BJ (cell line): ENCODE data around the gene CMPK1. TPM values are rescaled to one million over a fixed set of nuclear protein-coding genes. Genes with fewer than 3 reads are reported as not detected.

Experiments
- CTCF ChIA-PET: fragments of 350-600 bp; formaldehyde crosslinking; extraction: SDS; loops from one replicate; lab custom pipeline; 2021; ENCODE audit warnings: antibody characterized with exemption, inconsistent platforms; lab: Yijun Ruan, JAX
- POLR2A ChIA-PET: fragments of 300-600 bp; sonication (Branson Sonifier 250); formaldehyde crosslinking; extraction: SDS; loops from one replicate; lab custom pipeline; 2021; ENCODE audit warnings: antibody characterized with exemption; lab: Charles Lee
- DNase-seq: peaks from one replicate; pipeline ENCODE4 v3.0.0-alpha.2; 2011; ENCODE audit warnings: low read depth
- H3K27me3 ChIP-seq: 2 replicates; pipeline ENCODE4 v1.6.0; 2011; ENCODE audit warnings: low read length; ENCODE audit not compliant: control insufficient read depth, insufficient read depth
- H3K36me3 ChIP-seq: 2 replicates; pipeline ENCODE4 v1.5.1; 2011; ENCODE audit warnings: low read length; ENCODE audit not compliant: control insufficient read depth, insufficient read depth
- H3K4me3 ChIP-seq: 2 replicates; pipeline ENCODE4 v1.5.1; 2011; ENCODE audit warnings: low read depth, mild to moderate bottlenecking, control low read depth, low read length
- polyA plus RNA-seq: library from polyadenylated mRNA; depleted of rRNA; stranded (reverse); fragments of >200 nt; gene quantifications from 2 replicates; pipeline ENCODE4 v1.2.3, GENCODE V29; 2011
- TF ChIP-seq, protein P1 (sequence below): IDR thresholded peaks from 2 replicates; pipeline ENCODE4 v1.5.1; 2011; ENCODE audit warnings: low read depth, mild to moderate bottlenecking, control low read depth, inconsistent platforms, low read length, moderate library complexity; ENCODE audit not compliant: insufficient read depth

CMPK1 gene
- polyA plus RNA-seq, 1 experiment, result 22.5 TPM

DNA sequence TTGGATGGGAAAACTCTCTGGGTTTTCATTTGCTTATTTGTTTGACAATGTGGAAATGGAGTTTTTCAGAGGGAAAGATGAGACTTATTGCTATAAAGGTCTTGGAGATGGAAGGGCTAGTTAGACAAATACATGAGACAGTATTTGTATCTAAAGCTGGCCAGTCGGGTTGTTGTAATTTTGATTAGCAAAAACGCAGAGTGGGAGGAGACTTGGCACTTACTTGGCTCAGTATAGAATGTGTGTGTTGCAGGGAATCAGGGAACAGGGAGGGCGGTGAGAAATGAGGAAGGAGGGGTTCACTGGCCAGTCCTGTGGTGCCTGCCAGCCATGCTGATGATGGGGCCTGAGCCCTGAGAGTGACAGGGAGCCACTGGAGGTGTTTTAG, 76.5 kb downstream of the CMPK1 start:
- Histone ChIP-seq H3K27me3 (no peaks in the 10 kb centered on the region), H3K36me3 (no peaks in the 10 kb centered on the region), H3K4me3 (no peak overlapping the region)
- DNase-seq, result no peak
- ChIA-PET CTCF (interaction anchor here (2.1 to 4.6 kb wide), 3 partner anchors 14 to 22 kb away, joined by 10 to 26 read pairs (median 19); no protein-coding TSS in a partner anchor), POLR2A (no interaction called here)
- TF ChIP-seq, protein P1, sequence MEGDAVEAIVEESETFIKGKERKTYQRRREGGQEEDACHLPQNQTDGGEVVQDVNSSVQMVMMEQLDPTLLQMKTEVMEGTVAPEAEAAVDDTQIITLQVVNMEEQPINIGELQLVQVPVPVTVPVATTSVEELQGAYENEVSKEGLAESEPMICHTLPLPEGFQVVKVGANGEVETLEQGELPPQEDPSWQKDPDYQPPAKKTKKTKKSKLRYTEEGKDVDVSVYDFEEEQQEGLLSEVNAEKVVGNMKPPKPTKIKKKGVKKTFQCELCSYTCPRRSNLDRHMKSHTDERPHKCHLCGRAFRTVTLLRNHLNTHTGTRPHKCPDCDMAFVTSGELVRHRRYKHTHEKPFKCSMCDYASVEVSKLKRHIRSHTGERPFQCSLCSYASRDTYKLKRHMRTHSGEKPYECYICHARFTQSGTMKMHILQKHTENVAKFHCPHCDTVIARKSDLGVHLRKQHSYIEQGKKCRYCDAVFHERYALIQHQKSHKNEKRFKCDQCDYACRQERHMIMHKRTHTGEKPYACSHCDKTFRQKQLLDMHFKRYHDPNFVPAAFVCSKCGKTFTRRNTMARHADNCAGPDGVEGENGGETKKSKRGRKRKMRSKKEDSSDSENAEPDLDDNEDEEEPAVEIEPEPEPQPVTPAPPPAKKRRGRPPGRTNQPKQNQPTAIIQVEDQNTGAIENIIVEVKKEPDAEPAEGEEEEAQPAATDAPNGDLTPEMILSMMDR, result no peak

DNA sequence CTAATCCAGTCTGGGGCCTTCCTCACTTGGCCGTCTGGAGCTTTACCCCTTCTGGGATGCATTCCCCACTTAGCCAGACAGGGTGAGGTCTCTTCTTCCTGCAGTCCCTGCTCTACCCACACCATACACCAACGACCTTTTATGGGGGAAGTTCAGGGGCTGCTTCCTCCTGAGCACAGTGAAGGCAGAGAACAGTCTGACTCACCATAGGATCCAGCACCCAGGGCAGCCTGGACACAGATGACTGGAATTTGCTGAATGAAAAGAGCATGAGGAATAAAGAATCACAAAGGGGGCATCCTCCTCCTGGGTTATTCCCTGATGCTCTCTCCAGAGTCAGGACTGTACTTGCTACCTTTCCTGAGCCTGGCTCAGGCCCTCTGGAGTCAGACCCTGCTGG, 77.8 kb downstream of the CMPK1 start:
- POLR2A ChIA-PET, result no interaction called here
- TF ChIP-seq, protein P1, result no peak
- H3K36me3 ChIP-seq, result no peaks in the 10 kb centered on the region
- DNase-seq, result no peak
- H3K27me3 ChIP-seq, result 0 out of 2 replicates have a peak, but pooled peaks cover under 1% of the 10 kb centered on the region
- H3K4me3 ChIP-seq, result no peak overlapping the region
- CTCF ChIA-PET, result interaction anchor here (0.9 to 2.5 kb wide), 4 partner anchors 23 to 219 kb away, joined by 3 to 9 read pairs (median 6); partner anchors contain the start of gene FOXD2

DNA sequence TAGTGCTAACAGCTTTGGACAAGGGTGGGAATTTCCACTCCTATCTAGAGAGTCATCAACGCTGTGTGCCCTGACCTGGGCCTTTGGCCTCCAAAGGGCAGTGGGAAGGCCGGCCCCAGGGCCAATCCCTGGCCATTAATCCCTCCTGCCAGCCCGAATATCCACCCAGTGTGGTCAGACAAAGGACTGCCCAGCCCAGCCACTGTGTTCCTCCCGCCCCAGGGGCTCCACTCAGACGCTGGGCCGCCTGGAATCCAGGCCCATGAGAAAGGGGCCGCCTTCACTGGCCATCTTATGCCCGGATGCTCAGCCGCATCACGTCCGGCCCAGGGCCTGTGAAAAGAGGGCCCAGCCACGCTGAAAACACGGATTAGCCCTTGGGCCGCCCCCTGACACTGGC, 78.8 kb downstream of the CMPK1 start:
- ChIA-PET POLR2A (no interaction called here), CTCF (interaction anchor here (0.9 to 2.5 kb wide), 6 partner anchors 12 to 220 kb away, joined by 3 to 9 read pairs (median 8); partner anchors contain the start of gene FOXD2)
- Histone ChIP-seq H3K4me3 (no peak overlapping the region), H3K27me3 (0 out of 2 replicates have a peak, but pooled peaks cover 1% of the 10 kb centered on the region), H3K36me3 (no peaks in the 10 kb centered on the region)
- TF ChIP-seq, protein P1, result no peak
- no peak for DNase-seq

DNA sequence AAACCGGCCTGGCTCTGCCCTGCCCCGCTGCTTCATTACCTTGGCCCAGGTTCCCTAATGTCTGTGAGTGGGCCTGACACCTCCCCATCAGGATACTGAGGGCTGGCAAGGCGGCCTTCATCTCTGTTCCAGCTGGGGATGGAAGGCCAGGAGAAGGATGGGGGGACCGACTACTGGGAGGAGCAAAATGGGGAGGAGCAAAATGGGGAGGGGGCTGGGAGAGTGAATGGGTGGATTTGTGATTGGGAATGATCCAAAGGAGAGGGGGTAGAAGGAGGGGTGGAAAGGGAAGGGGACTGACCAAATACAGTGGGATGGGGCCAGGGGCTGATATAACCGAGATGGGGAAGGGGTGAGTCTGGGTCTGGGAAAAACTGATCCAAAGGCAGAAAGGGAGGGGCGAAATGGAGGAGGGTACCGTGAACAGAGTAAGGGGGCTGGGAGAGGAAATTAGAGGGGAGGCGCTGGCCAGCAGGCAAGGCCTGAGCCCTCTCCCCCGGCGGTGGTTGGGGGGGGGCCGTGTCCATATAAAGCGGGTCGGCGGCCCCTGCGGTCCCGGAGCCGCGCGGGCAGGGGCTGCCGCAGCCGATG, 82.2 kb downstream of the CMPK1 start, which contains the start of gene FOXE3:
TSS of gene FOXE3 (plus strand) at position 558 of the 591 bp plus-strand sequence. CDS start at position 589, 31 bp downstream.
- DNase-seq, result no peak
- no peaks in the 10 kb centered on the region for H3K36me3 ChIP-seq
- H3K4me3 ChIP-seq, result peak within 1 kb of the TSS; percentile 40
- ChIA-PET CTCF (interaction anchor here (0.8 to 1.7 kb wide), 4 partner anchors 9 to 303 kb away, joined by 3 to 15 read pairs (median 6); no protein-coding TSS in a partner anchor), POLR2A (no interaction called here)
- 0 out of 2 replicates have a peak, but pooled peaks cover 1% of the 10 kb centered on the region for H3K27me3 ChIP-seq
- TF ChIP-seq, protein P1, result no peak
